Activated T-cell treated with anti-CD3 and anti-CD28 coated beads for 1 hour (primary cell): ENCODE measurements around the gene MON1B.

Experiments used
- DNase-seq: peaks from one replicate; pipeline ENCODE4 v3.0.0-alpha.2; 2020; ENCODE audit warnings: low read depth

MON1B gene

GRCh38 chr16:77250400-77250799, 59.4 kb downstream of the MON1B start:
- no peak for DNase-seq
